Measurements from ENCODE around the gene TNS3.
A peak's percentile ranks its signal among the peaks of the same experiment; 100 is the strongest.

Gene TNS3

DNA sequence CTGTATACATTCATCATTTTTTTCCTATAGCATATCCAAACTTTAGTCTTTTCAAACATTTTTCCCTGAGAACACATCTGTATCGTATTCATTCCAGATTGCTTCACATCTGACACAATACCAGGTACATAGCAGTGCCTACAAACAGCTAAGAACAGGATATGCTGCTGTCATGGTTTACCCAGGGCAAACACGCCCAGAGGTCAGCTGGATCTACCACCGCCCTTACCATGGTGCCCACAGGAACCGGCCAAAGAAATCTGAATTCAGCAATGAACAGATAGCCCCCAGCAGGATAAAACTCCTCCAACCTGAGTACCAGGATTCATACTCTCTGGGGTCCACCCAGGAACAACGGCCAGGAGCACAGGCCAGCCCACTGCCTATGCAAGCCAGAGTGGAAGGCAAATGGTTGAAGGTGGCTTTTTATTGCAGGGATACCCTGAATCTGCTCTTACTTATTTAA is 43.0 kb downstream of the TNS3 start:
- Histone ChIP-seq H3K18ac (ENCODE audit: low read depth in 1 of 2, low read length in 2 of 2) (peak overlapping the region; percentile 69 to 89), H3K23ac (ENCODE audit: low read length in 2 of 2) (peak overlapping the region in 1 of 2 experiments; percentile 23), H3K79me1 (replicated peaks; ENCODE audit: low read length, poor library complexity, severe bottlenecking) (peaks cover 24% of the 10 kb centered on the region), H3K9me3 (ENCODE audit: control insufficient read depth, low read length) (no peaks in the 10 kb centered on the region), H2BK120ac (ENCODE audit: low read depth, low read length) (peak overlapping the region; percentile 4), H3K4me2 (ENCODE audit: low read length, poor library complexity, severe bottlenecking) (peak overlapping the region; percentile 48), H3K4me1 (ENCODE audit: control insufficient read depth, insufficient read depth, low read depth, low read length) (peaks cover 48% of the 10 kb centered on the region), H3K4me3 (ENCODE audit: insufficient read depth in 1 of 2, low read depth in 1 of 2, low read length in 2 of 2) (no peak overlapping the region), H4K91ac (ENCODE audit: low read length) (peak overlapping the region; percentile 56), H2BK15ac (ENCODE audit: low read depth, poor library complexity, severe bottlenecking) (no peak overlapping the region), H2AK5ac (ENCODE audit: low read length, severe bottlenecking) (peak overlapping the region; percentile 87), H3K27ac (ENCODE audit: low read length, poor library complexity, severe bottlenecking) (peak overlapping the region; percentile 90), H2BK12ac (ENCODE audit: low read length in 2 of 2) (peak overlapping the region; percentile 27 to 93), H3K4ac (ENCODE audit: low read depth in 1 of 2, low read length in 2 of 2) (peak overlapping the region in 1 of 2 experiments; percentile 95), H2BK5ac (ENCODE audit: low read depth, low read length, poor library complexity, severe bottlenecking) (peak overlapping the region; percentile 60), H4K8ac (ENCODE audit: low read length) (no peak overlapping the region), H3K9ac (ENCODE audit: low read length) (no peak overlapping the region), H3K27me3 (ENCODE audit: control insufficient read depth in 1 of 2, insufficient read depth in 1 of 2, low read length in 2 of 2) (peaks cover 0 to 82% of the 10 kb centered on the region in 2 experiments), H3K14ac (ENCODE audit: low read length in 2 of 2) (peak overlapping the region in 1 of 2 experiments; percentile 75), H3K36me3 (ENCODE audit: control insufficient read depth in 1 of 2, insufficient read depth in 2 of 2, low read depth in 1 of 2, low read length in 2 of 2) (peaks cover 0 to 22% of the 10 kb centered on the region in 2 experiments), H2AFZ (ENCODE audit: low read depth, low read length) (no peak overlapping the region)
- 86% methylated on average over 4 of the region's 5 CpGs for WGBS
- no peak for DNase-seq

DNA sequence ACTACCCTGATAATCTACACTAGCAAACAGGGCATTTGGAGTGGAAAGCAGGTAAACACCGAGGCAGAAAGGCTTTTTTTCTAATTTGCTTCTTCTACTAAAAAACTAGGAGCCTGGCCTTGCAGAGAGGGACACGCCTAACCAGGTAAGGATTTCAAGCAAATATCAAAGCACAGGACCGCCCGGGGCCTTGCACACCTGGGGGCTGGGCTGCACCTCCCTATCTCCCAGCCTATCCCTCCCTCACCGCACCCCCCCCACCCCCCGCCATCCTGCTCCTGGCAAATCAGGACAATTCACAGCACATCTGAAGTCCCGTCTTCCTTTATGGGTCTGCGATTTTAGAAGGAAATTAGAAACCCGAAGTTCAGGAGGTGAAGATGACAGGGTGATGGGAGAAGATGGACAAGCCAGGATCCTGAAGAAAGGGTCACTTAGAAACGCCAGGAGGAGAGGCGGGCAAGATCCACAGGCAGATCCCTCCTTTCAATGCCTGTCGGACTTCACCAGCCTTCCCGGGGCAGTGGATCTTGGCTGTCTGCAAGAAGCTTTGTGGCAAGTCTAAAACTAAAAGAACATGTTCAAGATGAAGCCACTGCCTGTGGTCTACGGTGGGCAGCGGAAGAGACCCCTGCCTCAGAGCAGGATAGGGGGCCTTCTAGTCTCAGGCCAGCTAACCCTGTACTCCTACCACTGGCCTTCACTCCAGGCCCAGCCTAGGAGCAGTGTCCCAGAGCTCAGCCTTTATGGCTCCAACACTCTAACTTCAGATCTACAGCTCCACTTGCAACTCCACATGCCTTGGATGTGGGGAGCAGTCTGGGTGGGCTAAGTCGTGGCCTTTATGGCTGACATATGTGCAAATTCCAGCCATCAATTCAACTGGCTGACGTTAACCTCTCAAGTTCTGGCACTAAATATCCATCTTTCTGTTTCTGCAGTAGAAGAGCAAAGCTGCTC is 43.9 kb downstream of the TNS3 start:
- Histone ChIP-seq H3K4me2 (ENCODE audit: low read length, poor library complexity, severe bottlenecking) (peak overlapping the region; percentile 41), H3K79me1 (replicated peaks; ENCODE audit: low read length, poor library complexity, severe bottlenecking) (peaks cover 21% of the 10 kb centered on the region), H2BK12ac (ENCODE audit: low read length in 2 of 2) (peak overlapping the region; percentile 15 to 26), H3K36me3 (ENCODE audit: control insufficient read depth in 1 of 2, insufficient read depth in 2 of 2, low read depth in 1 of 2, low read length in 2 of 2) (peaks cover 0 to 19% of the 10 kb centered on the region in 2 experiments), H3K18ac (ENCODE audit: low read depth in 1 of 2, low read length in 2 of 2) (peak overlapping the region; percentile 70 to 82), H3K9ac (ENCODE audit: low read length) (no peak overlapping the region), H3K14ac (ENCODE audit: low read length in 2 of 2) (no peak overlapping the region), H3K23ac (ENCODE audit: low read length in 2 of 2) (no peak overlapping the region), H3K4ac (ENCODE audit: low read depth in 1 of 2, low read length in 2 of 2) (peak overlapping the region; percentile 77 to 88), H4K91ac (ENCODE audit: low read length) (peak overlapping the region; percentile 84), H2AFZ (ENCODE audit: low read depth, low read length) (no peak overlapping the region), H3K4me3 (ENCODE audit: insufficient read depth in 1 of 2, low read depth in 1 of 2, low read length in 2 of 2) (peak overlapping the region in 1 of 2 experiments; percentile 46), H4K8ac (ENCODE audit: low read length) (peak overlapping the region; percentile 90), H2AK5ac (ENCODE audit: low read length, severe bottlenecking) (no peak overlapping the region), H2BK15ac (ENCODE audit: low read depth, poor library complexity, severe bottlenecking) (peak overlapping the region; percentile 1), H3K9me3 (ENCODE audit: control insufficient read depth, low read length) (no peaks in the 10 kb centered on the region), H3K4me1 (ENCODE audit: control insufficient read depth, insufficient read depth, low read depth, low read length) (peaks cover 45% of the 10 kb centered on the region), H3K27me3 (ENCODE audit: control insufficient read depth in 1 of 2, insufficient read depth in 1 of 2, low read length in 2 of 2) (peaks cover 0 to 73% of the 10 kb centered on the region in 2 experiments), H3K27ac (ENCODE audit: low read length, poor library complexity, severe bottlenecking) (no peak overlapping the region), H2BK5ac (ENCODE audit: low read depth, low read length, poor library complexity, severe bottlenecking) (no peak overlapping the region), H2BK120ac (ENCODE audit: low read depth, low read length) (peak overlapping the region; percentile 85)
- 47% methylated on average over 15 of the region's 17 CpGs for WGBS
- DNase-seq = peak; percentile 72

DNA sequence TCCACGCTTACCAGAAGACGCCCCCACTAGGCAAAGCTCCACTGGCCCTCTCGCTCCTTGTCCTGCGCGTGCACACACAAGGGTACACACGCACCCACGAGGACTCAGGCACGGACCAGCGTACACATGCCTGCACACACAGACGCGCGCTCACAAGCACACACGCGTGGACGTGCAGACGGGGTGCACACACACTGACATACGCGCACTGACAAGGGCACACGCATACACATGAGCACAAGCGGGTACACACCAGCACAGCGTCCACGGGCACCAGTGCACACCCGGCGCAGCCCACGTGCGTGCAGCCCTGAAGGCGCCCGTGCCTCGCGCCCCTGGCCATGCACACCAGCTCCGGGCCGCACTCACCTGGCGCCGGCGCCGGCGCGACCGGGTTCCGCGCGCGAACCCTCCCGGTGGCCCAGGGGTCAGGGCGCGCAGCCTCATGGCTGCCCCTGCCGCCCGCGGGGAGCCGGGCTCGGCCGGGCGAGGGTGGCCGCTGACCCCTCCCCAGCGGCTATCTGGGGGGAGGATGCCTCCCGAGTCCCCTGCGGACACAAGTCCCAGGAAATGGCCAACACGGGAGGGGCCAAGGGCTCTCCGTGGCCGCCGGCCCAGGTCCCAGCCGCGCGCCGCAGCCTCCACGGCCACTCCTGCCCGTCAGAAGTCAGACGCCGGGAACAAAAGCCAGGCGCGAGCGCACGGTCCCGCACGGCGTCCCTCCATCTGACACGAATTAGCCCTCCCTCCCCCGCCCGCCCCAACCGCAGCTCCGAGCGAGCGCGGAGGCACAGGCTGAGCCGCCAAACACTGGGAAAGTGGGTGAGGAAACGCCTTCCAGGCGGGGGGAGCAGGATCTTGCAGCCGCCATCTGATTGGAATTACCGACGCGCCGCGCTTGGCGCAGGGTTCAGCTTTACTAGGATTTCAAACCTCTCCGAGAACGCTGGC is 45.0 kb downstream of the TNS3 start:
- no peak overlapping the region for H3K9ac ChIP-seq (ENCODE audit: low read length)
- peak overlapping the region; percentile 41 for H3K4me2 ChIP-seq (ENCODE audit: low read length, poor library complexity, severe bottlenecking)
- peak overlapping the region; percentile 96 for H2BK120ac ChIP-seq (ENCODE audit: low read depth, low read length)
- peak overlapping the region in 1 of 2 experiments; percentile 100 for H3K23ac ChIP-seq (ENCODE audit: low read length in 2 of 2)
- peaks cover 47% of the 10 kb centered on the region for H3K4me1 ChIP-seq (ENCODE audit: control insufficient read depth, insufficient read depth, low read depth, low read length)
- no peak overlapping the region for H2BK5ac ChIP-seq (ENCODE audit: low read depth, low read length, poor library complexity, severe bottlenecking)
- H3K4ac ChIP-seq (ENCODE audit: low read depth in 1 of 2, low read length in 2 of 2) = peak overlapping the region; percentile 50 to 94
- H2AFZ ChIP-seq (ENCODE audit: low read depth, low read length) = no peak overlapping the region
- WGBS = 8% methylated on average over 86 of the region's 96 CpGs
- H3K14ac ChIP-seq (ENCODE audit: low read length in 2 of 2) = peak overlapping the region in 1 of 2 experiments; percentile 100
- peak; percentile 78 for DNase-seq
- H2BK15ac ChIP-seq (ENCODE audit: low read depth, poor library complexity, severe bottlenecking) = peak overlapping the region; percentile 50
- H3K27ac ChIP-seq (ENCODE audit: low read length, poor library complexity, severe bottlenecking) = peak overlapping the region; percentile 18
- peak overlapping the region; percentile 49 to 100 for H3K18ac ChIP-seq (ENCODE audit: low read depth in 1 of 2, low read length in 2 of 2)
- peak overlapping the region; percentile 85 for H4K91ac ChIP-seq (ENCODE audit: low read length)
- peak overlapping the region; percentile 2 for H2AK5ac ChIP-seq (ENCODE audit: low read length, severe bottlenecking)
- no peaks in the 10 kb centered on the region for H3K9me3 ChIP-seq (ENCODE audit: control insufficient read depth, low read length)
- peaks cover 0 to 16% of the 10 kb centered on the region in 2 experiments for H3K36me3 ChIP-seq (ENCODE audit: control insufficient read depth in 1 of 2, insufficient read depth in 2 of 2, low read depth in 1 of 2, low read length in 2 of 2)
- H3K27me3 ChIP-seq (ENCODE audit: control insufficient read depth in 1 of 2, insufficient read depth in 1 of 2, low read length in 2 of 2) = peaks cover 0 to 65% of the 10 kb centered on the region in 2 experiments
- peak overlapping the region; percentile 46 to 53 for H3K4me3 ChIP-seq (ENCODE audit: insufficient read depth in 1 of 2, low read depth in 1 of 2, low read length in 2 of 2)
- peaks cover 19% of the 10 kb centered on the region for H3K79me1 ChIP-seq (replicated peaks; ENCODE audit: low read length, poor library complexity, severe bottlenecking)
- peak overlapping the region; percentile 11 to 100 for H2BK12ac ChIP-seq (ENCODE audit: low read length in 2 of 2)
- peak overlapping the region; percentile 93 for H4K8ac ChIP-seq (ENCODE audit: low read length)

All from mesenchymal stem cell (in vitro differentiated cells and primary cell).